Measurements from ENCODE around the gene RDX.

DNA sequence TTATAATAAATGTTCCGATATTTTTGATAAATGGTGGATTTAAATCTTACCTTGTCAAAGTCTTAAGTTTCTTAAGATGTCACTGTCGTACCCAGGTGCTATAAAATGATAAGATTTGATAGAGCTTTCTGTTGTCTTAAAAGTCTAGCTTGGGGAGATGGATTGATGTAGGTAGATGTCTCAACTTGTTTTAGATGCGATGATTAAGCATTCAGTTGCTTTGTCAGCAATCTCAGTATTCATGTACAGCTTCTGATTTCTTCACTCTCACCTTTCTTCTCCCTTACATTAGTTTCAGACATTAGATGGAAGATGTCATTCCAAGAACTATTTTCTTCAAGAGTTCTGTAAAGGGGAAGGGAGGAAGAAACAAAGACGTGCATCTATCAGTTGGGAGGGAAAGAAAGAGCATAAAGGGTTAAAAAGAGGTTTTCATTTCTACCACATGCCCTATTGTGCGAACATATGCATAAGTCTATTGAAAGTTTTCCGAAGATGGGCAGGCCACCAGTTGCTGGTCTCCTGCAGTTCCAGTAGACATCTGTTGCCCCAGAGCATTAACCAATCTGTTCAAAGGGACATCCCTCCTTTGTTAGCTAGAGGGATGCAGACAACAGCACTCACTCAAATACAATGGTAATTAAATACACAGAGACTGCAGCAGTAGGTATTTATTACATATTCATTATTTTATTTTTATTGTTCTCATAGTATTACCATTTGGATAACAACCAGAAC, 164.9 kb downstream of the RDX start:
- TF ChIP-seq, protein P1, sequence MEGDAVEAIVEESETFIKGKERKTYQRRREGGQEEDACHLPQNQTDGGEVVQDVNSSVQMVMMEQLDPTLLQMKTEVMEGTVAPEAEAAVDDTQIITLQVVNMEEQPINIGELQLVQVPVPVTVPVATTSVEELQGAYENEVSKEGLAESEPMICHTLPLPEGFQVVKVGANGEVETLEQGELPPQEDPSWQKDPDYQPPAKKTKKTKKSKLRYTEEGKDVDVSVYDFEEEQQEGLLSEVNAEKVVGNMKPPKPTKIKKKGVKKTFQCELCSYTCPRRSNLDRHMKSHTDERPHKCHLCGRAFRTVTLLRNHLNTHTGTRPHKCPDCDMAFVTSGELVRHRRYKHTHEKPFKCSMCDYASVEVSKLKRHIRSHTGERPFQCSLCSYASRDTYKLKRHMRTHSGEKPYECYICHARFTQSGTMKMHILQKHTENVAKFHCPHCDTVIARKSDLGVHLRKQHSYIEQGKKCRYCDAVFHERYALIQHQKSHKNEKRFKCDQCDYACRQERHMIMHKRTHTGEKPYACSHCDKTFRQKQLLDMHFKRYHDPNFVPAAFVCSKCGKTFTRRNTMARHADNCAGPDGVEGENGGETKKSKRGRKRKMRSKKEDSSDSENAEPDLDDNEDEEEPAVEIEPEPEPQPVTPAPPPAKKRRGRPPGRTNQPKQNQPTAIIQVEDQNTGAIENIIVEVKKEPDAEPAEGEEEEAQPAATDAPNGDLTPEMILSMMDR (IDR thresholded peaks at IDR 0.05), result no peak
- no peak for TF ChIP-seq POLR2A (IDR thresholded peaks at IDR 0.05)

Measured in lower leg skin (tissue), 3 donors.